Ishikawa (cell line): ENCODE results near the gene SIPA1.

ENCODE experiments used
- CEBPB ChIP-seq: IDR thresholded peaks from 2 replicates; pipeline ENCODE4 v1.6.1; 2012
- CREB1 ChIP-seq: IDR thresholded peaks from 2 replicates; pipeline ENCODE4 v1.6.1; 2012; ENCODE audit warnings: low read depth
- EGR1 ChIP-seq: IDR thresholded peaks from 2 replicates; pipeline ENCODE4 v1.6.1; 2012
- EP300 ChIP-seq: IDR thresholded peaks from 2 replicates; pipeline ENCODE4 v1.6.1; 2012; ENCODE audit warnings: borderline replicate concordance
- FOXM1 ChIP-seq: IDR thresholded peaks from 2 replicates; pipeline ENCODE4 v1.6.1; 2012; ENCODE audit warnings: low read depth, borderline replicate concordance
- MAX ChIP-seq: IDR thresholded peaks from 2 replicates; pipeline ENCODE4 v1.6.1; 2012
- NFIC ChIP-seq: IDR thresholded peaks from 2 replicates; pipeline ENCODE4 v1.6.1; 2012
- RAD21 ChIP-seq: IDR thresholded peaks from 2 replicates; pipeline ENCODE4 v1.6.1; 2012; ENCODE audit warnings: low read depth
- REST ChIP-seq: IDR thresholded peaks from 2 replicates; pipeline ENCODE4 v1.6.1; 2012; ENCODE audit warnings: low read depth, mild to moderate bottlenecking
- TAF1 ChIP-seq: IDR thresholded peaks from 2 replicates; pipeline ENCODE4 v1.6.1; 2012; ENCODE audit warnings: low read depth, mild to moderate bottlenecking
- TCF12 ChIP-seq: IDR thresholded peaks from 2 replicates; pipeline ENCODE4 v1.6.1; 2012; ENCODE audit warnings: low read depth
- TEAD4 ChIP-seq: IDR thresholded peaks from 2 replicates; pipeline ENCODE4 v1.6.1; 2012
- YY1 ChIP-seq: IDR thresholded peaks from 2 replicates; pipeline ENCODE4 v1.6.1; 2012; ENCODE audit warnings: low read depth
- TF ChIP-seq, protein P1 (sequence below): IDR thresholded peaks from 2 replicates; pipeline ENCODE4 v1.6.1; 2012

GRCh38 chr11:65657426-65657825 lies 19.5 kb downstream of the SIPA1 start:
- TF ChIP-seq, protein P1, sequence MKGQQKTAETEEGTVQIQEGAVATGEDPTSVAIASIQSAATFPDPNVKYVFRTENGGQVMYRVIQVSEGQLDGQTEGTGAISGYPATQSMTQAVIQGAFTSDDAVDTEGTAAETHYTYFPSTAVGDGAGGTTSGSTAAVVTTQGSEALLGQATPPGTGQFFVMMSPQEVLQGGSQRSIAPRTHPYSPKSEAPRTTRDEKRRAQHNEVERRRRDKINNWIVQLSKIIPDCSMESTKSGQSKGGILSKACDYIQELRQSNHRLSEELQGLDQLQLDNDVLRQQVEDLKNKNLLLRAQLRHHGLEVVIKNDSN: no peak
- TF ChIP-seq TEAD4 (no peak), EP300 (no peak), REST (no peak), RAD21 (no peak), NFIC (no peak), EGR1 (no peak), MAX (no peak), FOXM1 (no peak), TCF12 (no peak), YY1 (no peak), TAF1 (no peak), CEBPB (no peak), CREB1 (no peak)
